Spleen (tissue), 11 donors: Measurements from ENCODE around the gene UPK1A. TPM values are rescaled to one million over a fixed set of nuclear protein-coding genes. Genes with fewer than 3 reads are reported as not detected.

Experiments
- DNase-seq: peaks from one replicate; pipeline ENCODE4 v3.0.0-alpha.2; 2020
- H3K27ac ChIP-seq, 8 donors: fragments of 200-600 bp; sonication (generic) in 7 of 8; 1 replicate in 4 of 8; 2 replicates in 4 of 8; pipeline versions ENCODE4 v1.5.0 to v1.8.0; 2016 to 2021; ENCODE audit warnings: inconsistent platforms in 4 of 8, mild to moderate bottlenecking in 4 of 8, moderate library complexity in 1 of 8
- H3K27me3 ChIP-seq, 7 donors: fragments of 200-600 bp; sonication (generic) in 6 of 7; replicated peaks in 1 of 7; 1 replicate in 4 of 7; 2 replicates in 3 of 7; pipeline versions ENCODE4 v1.5.0 to v1.8.0; 2016 to 2021; ENCODE audit warnings: inconsistent platforms in 3 of 7, mild to moderate bottlenecking in 1 of 7
- H3K36me3 ChIP-seq, 6 donors: fragments of 200-600 bp; sonication (generic) in 5 of 6; 1 replicate in 4 of 6; 2 replicates in 2 of 6; pipeline versions ENCODE4 v1.5.0 to v1.8.0; 2016 to 2021; ENCODE audit warnings: inconsistent platforms in 2 of 6
- H3K4me1 ChIP-seq, 6 donors: fragments of 200-600 bp; sonication (generic) in 5 of 6; 1 replicate in 3 of 6; 2 replicates in 3 of 6; pipeline versions ENCODE4 v1.5.0 to v1.8.0; 2016 to 2021; ENCODE audit warnings: inconsistent platforms in 3 of 6
- H3K4me3 ChIP-seq, 8 donors: fragments of 200-600 bp; sonication (generic) in 7 of 8; 1 replicate in 4 of 8; 2 replicates in 4 of 8; pipeline versions ENCODE4 v1.5.0 to v1.8.0; 2016 to 2021; ENCODE audit warnings: inconsistent platforms in 4 of 8, mild to moderate bottlenecking in 4 of 8, moderate library complexity in 2 of 8
- H3K9me3 ChIP-seq, 8 donors: fragments of 200-600 bp; sonication (generic) in 7 of 8; 1 replicate in 4 of 8; 2 replicates in 4 of 8; pipeline versions ENCODE4 v1.5.0 to v1.8.0; 2016 to 2021; ENCODE audit warnings: inconsistent platforms in 4 of 8
- CTCF ChIP-seq, 11 experiments: fragments of 200-600 bp in 7 of 11; fragments of 450-650 bp in 4 of 11; sonication (generic) in 4 of 11; IDR thresholded peaks in 8 of 11; conservative IDR thresholded peaks in 3 of 11; 1 replicate in 7 of 11; 2 replicates in 4 of 11; pipeline versions ENCODE4 v1.4.0 to v1.8.0; 2016 to 2021; ENCODE audit warnings: antibody characterized with exemption in 11 of 11, inconsistent platforms in 4 of 11, mild to moderate bottlenecking in 1 of 11
- POLR2A ChIP-seq, 3 donors: fragments of 450-650 bp; IDR thresholded peaks; one replicate each; pipeline ENCODE4 v1.5.1; 2017; ENCODE audit warnings: antibody characterized with exemption in 3 of 3, mild to moderate bottlenecking in 1 of 3
- POLR2AphosphoS5 ChIP-seq, 3 donors: sonication (generic); formaldehyde crosslinking; IDR thresholded peaks; one replicate each; pipeline ENCODE4 v1.5.1; 2017; ENCODE audit warnings: antibody characterized with exemption in 3 of 3
- WGBS, 5 donors: extraction: QIAGEN DNeasy Blood & Tissue Kit in 3 of 5; methylation state at CpG; one replicate each; pipeline versions ENCODE4 v1.1.5 to v1.1.7; 2013 to 2018; 5-methylcytosine and 5-hydroxymethylcytosine counted together
- intact Hi-C: fragments of 100-400 bp; cut with DNase I; formaldehyde crosslinking; loops from one replicate; pipeline ENCODE4 v1.15.0; 2023; ENCODE audit warnings: low total_unique reads
- polyA plus RNA-seq, 3 donors: library from polyadenylated mRNA; stranded (reverse); fragments of 200-250 nt; gene quantifications; one replicate each; pipeline ENCODE4 v1.2.1, GENCODE V29; 2013
- total RNA-seq, 7 donors: library from RNA; depleted of rRNA in 3 of 7; stranded (reverse); fragments of >200 nt in 3 of 7; fragmentation: NEBNext Ultra II Directional in 4 of 7; extraction: Animal tissue kit (Norgen Biotek cat#: 25700) in 4 of 7; gene quantifications; one replicate each; pipeline versions ENCODE4 v1.1.0 to v1.2.1, GENCODE V29; 2016 to 2021
- donor health status: healthy with polysubstance abuse.
- donor health status: DM: no; HTN: no; CAD: no; lungs with moderate emphysema.
- donor health status: DM: no; HTN: no; CAD: no.
- donor health status: Bipolar disorder and iron deficiency.
- donor health status: healthy.
- donor health status: DM: no; HTN: no; CAD: no.
- donor health status: DM: yes; HTN: yes; CAD: no.

UPK1A gene
- total and polyA plus RNA-seq, 10 donors: 0.11 TPM; not detected in 9

- intact Hi-C loops: no loop called here
Measured at GRCh38 chr19:35702223-35703012, 36.1 kb downstream of the UPK1A start.

GRCh38 chr19:35703343-35703742 lies 37.0 kb downstream of the UPK1A start:
- peaks cover 0 to 29% (median 0%) of the 10 kb centered on the region in 7 donors for H3K27me3 ChIP-seq
- intact Hi-C loops: no loop called here
- no peak for TF ChIP-seq CTCF (IDR thresholded peaks at IDR 0.05 in 8 of 11, conservative IDR thresholded peaks at IDR 0.05 in 3 of 11)
- no peak for TF ChIP-seq POLR2A (IDR thresholded peaks at IDR 0.05)
- TF ChIP-seq POLR2AphosphoS5 (IDR thresholded peaks at IDR 0.05): no peak
- peak overlapping the region in 4 of 8 donors; percentile 60 to 90 (median 60) for H3K4me3 ChIP-seq
- H3K4me1 ChIP-seq: peaks cover 0 to 20% (median 16%) of the 10 kb centered on the region in 6 donors
- H3K36me3 ChIP-seq: no peaks in the 10 kb centered on the region
- 49 to 62% (median 53%) methylated on average over 9 of the region's 9 CpGs for WGBS, 5 donors
- H3K27ac ChIP-seq: peak overlapping the region in 3 of 8 donors; percentile 78 to 81 (median 79)
- H3K9me3 ChIP-seq: no peaks in the 10 kb centered on the region
- no peak for DNase-seq

More at GRCh38 chr19:35702223-35703012, 36.1 kb downstream of the UPK1A start:
- peak; percentile 98 for DNase-seq
- Histone ChIP-seq H3K9me3 (no peaks in the 10 kb centered on the region), H3K27me3 (peaks cover 0 to 29% (median 0%) of the 10 kb centered on the region in 7 donors), H3K36me3 (no peaks in the 10 kb centered on the region), H3K4me3 (peak overlapping the region; percentile 59 to 90 (median 62)), H3K27ac (peak overlapping the region; percentile 53 to 86 (median 74)), H3K4me1 (peaks cover 0 to 20% (median 16%) of the 10 kb centered on the region in 6 donors)
- 0 to 1% (median 0%) methylated on average over 41 to 50 of the region's 50 CpGs for WGBS, 5 donors
- TF ChIP-seq POLR2A (IDR thresholded peaks at IDR 0.05): peak in 1 of 3 donors; percentile 82
- peak; percentile 82 to 97 (median 94) for TF ChIP-seq POLR2AphosphoS5 (IDR thresholded peaks at IDR 0.05)
- peak in 2 of 11 experiments; percentile 10 to 33 for TF ChIP-seq CTCF (IDR thresholded peaks at IDR 0.05 in 8 of 11, conservative IDR thresholded peaks at IDR 0.05 in 3 of 11)

- H3K36me3 ChIP-seq: no peaks in the 10 kb centered on the region
- DNase-seq: no peak
- TF ChIP-seq POLR2A (IDR thresholded peaks at IDR 0.05): no peak
- TF ChIP-seq POLR2AphosphoS5 (IDR thresholded peaks at IDR 0.05): peak in 1 of 3 donors; percentile 8
- peaks cover 0 to 20% (median 16%) of the 10 kb centered on the region in 6 donors for H3K4me1 ChIP-seq
- H3K9me3 ChIP-seq: no peaks in the 10 kb centered on the region
- H3K27ac ChIP-seq: no peak within 1 kb of the TSS
- WGBS, 5 donors: 43 to 47% (median 44%) methylated on average over 20 to 24 of the region's 24 CpGs
- intact Hi-C loops: no loop called here
- no peak within 1 kb of the TSS for H3K4me3 ChIP-seq
- H3K27me3 ChIP-seq: peaks cover 0 to 29% (median 0%) of the 10 kb centered on the region in 7 donors
Measured at GRCh38 chr19:35704218-35704617, 37.9 kb downstream of the UPK1A start, which contains the start of gene ZBTB32. ZBTB32 (plus strand) TSS chr19:35704558; CDS start chr19:35714627, 10,069 bp downstream.

GRCh38 chr19:35708391-35708790 lies 42.1 kb downstream of the UPK1A start:
- Histone ChIP-seq H3K36me3 (no peaks in the 10 kb centered on the region), H3K27ac (no peak overlapping the region), H3K9me3 (no peaks in the 10 kb centered on the region), H3K4me1 (peaks cover 0 to 34% (median 28%) of the 10 kb centered on the region in 6 donors), H3K27me3 (peaks cover 0 to 21% (median 0%) of the 10 kb centered on the region in 7 donors), H3K4me3 (no peak overlapping the region)
- WGBS, 5 donors: 80 to 100% (median 97%) methylated on average over 1 of the region's 1 CpG
- TF ChIP-seq POLR2AphosphoS5 (IDR thresholded peaks at IDR 0.05) (no peak), CTCF (IDR thresholded peaks at IDR 0.05 in 8 of 11, conservative IDR thresholded peaks at IDR 0.05 in 3 of 11) (no peak), POLR2A (IDR thresholded peaks at IDR 0.05) (no peak)
- no peak for DNase-seq
- intact Hi-C loops: no loop called here
